GM12891 (cell line): ENCODE measurements around the gene SWSAP1.
"Not testable (repeated sequence)": the region's sequence is repeated elsewhere in the genome, so short reads cannot be mapped to it uniquely, and the experiment has no call there.

Source experiments
- DNase-seq: peaks from one replicate; pipeline ENCODE4 v3.0.0; 2011; ENCODE audit warnings: low spot score; ENCODE audit not compliant: insufficient read length
- FAIRE-seq: peaks from 2 replicates; lab custom pipeline; 2011; peaks lifted over from hg19 to GRCh38; lab: Jason Lieb, UNC
- PAX5 ChIP-seq: IDR thresholded peaks from 2 replicates; pipeline ENCODE4 v1.6.1; 2011; ENCODE audit warnings: low read length, moderate library complexity, mild to moderate bottlenecking; ENCODE audit not compliant: insufficient read depth, severe bottlenecking
- POLR2A ChIP-seq: IDR thresholded peaks from 2 replicates; pipeline ENCODE4 v1.6.1; 2011; ENCODE audit warnings: low read depth, low read length, control low read depth
- POLR2AphosphoS5 ChIP-seq: IDR thresholded peaks from 2 replicates; pipeline ENCODE4 v1.6.1; 2011; ENCODE audit warnings: low read depth, low read length, control low read depth
- POU2F2 ChIP-seq: IDR thresholded peaks from 2 replicates; pipeline ENCODE4 v1.6.1; 2011; ENCODE audit warnings: low read depth, mild to moderate bottlenecking, control low read depth, low read length, moderate library complexity
- SPI1 ChIP-seq: IDR thresholded peaks from 2 replicates; pipeline ENCODE4 v1.6.1; 2011; ENCODE audit warnings: low read depth, low read length, control low read depth
- TAF1 ChIP-seq: IDR thresholded peaks from 2 replicates; pipeline ENCODE4 v1.6.1; 2011; ENCODE audit warnings: low read depth, low read length, control low read depth

SWSAP1 gene

DNA sequence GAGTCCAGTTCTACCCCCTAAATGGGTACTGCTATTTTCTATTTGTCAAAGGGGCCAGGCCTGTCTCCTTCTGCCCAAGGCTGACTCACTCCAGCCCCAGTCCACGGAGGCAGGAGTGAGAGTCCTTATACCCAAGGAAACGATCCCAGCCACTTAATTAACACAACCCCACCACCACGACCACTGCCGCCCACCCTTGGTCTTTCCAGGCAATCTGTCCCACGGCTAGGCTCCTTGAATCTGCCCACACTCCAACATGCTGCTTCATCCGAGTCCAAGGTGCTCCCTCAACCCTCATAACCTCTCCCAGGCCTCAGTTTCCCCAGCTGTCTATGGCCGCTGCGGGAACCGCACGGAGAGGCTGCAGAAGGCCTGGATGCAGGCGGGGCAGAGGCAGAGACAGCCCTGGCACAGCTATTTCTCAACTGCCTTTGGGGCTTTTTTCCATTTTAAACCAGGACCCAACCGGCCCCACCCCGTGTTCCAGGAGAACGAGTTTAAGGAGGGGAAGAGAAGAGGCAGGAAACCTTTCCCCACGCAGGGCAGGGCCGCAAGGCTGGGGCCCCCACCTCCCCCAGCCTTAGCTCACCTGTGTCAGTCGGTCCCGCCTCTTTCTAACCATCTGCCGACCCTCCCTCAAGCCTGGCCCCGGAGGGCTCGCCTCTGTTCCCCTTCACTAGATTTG is 35.8 kb upstream of the SWSAP1 start:
- no peak for FAIRE-seq
- no peak for TF ChIP-seq POLR2A
- TF ChIP-seq PAX5 = no peak
- no peak for TF ChIP-seq SPI1
- no peak for TF ChIP-seq POU2F2
- TF ChIP-seq TAF1 = no peak
- TF ChIP-seq POLR2AphosphoS5 = no peak
- DNase-seq = no peak

DNA sequence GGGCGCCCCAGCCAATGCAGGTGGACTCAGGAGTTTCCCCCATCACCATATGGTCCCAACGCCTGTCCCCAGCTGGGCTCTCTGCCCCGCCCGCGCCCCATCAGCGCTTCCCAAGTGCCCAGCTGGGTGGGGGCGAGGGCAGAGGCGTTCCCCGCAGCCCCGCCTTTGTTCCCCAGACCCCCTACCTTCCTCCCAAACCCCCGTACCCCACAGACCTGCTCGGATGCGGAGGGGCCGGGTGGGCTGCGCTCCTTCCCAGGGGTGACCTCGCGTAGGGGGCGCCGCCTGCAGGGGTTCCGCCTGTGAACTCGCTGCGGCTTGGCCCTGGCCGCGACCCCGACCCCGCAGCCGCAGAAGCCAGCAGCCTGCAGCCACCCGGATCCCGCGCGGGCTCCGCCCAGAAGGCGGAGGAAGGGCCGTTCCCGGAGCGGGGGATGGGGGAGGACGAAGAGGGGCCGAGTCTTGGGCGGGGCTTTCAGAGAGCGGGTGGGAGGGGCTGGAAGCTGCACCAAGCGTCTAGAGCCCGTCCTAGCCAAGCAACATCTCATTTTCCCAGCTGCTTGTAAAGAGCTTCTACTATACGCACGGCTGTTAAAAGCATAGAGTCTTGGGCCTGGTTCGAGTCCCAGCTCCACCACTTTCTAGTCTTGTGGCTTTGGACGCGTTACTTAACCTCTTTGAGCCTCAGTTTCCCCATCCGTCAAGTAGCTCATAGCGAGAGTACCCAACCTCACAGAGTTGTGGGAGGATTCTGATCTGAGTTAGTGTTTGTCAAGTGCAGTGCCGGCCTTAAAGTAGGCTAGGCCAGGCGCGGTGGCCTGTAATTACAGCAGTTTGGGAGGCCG is 35.0 kb upstream of the SWSAP1 start, which contains the start of gene RAB3D:
Gene RAB3D, minus strand, starts transcription at position 404 of the 845 bp plus-strand sequence. CDS start 2,258 bp downstream, outside the sequence.
- peak; percentile 94 for FAIRE-seq
- TF ChIP-seq POLR2A (no peak), POLR2AphosphoS5 (no peak), TAF1 (no peak), PAX5 (no peak)

GRCh38 chr19:11340099-11340467 is 34.4 kb upstream of the SWSAP1 start:
- FAIRE-seq, DNase-seq: not testable (repeated sequence)

More for the DNA sequence above, 35.0 kb upstream of the SWSAP1 start, which contains the start of gene RAB3D:
- DNase-seq = peak; percentile 96

DNA sequence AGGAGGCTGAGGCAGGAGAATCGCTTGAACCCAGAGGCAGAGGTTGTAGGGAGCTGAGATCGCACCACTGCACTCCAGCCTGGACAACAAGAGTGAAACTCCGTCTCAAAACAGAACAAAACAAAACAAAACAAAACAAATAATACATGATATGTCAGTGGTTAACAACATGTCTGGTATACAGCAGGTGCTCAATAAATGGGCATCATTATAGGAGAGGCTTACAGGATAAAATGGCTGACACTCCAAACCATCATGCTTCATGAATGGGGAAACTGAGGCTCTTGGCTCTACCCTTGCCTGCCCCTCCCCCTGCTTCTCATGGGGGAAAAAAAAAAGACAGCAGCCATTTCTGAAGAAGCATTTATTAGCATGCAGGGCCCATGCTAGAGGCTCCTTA is 32.0 kb upstream of the SWSAP1 start:
- no peak for DNase-seq
- TF ChIP-seq TAF1 = no peak
- TF ChIP-seq SPI1 = no peak
- TF ChIP-seq POLR2A = no peak
- no peak for TF ChIP-seq PAX5
- TF ChIP-seq POLR2AphosphoS5 = no peak
- no peak for TF ChIP-seq POU2F2
- FAIRE-seq = no peak

GRCh38 chr19:11345122-11345803 is 29.2 kb upstream of the SWSAP1 start:
- no peak for TF ChIP-seq POLR2AphosphoS5
- TF ChIP-seq SPI1 = no peak
- no peak for TF ChIP-seq POLR2A
- no peak for TF ChIP-seq POU2F2
- TF ChIP-seq PAX5 = no peak
- TF ChIP-seq TAF1 = no peak
- peak; percentile 72 for FAIRE-seq
- no peak for DNase-seq

DNA sequence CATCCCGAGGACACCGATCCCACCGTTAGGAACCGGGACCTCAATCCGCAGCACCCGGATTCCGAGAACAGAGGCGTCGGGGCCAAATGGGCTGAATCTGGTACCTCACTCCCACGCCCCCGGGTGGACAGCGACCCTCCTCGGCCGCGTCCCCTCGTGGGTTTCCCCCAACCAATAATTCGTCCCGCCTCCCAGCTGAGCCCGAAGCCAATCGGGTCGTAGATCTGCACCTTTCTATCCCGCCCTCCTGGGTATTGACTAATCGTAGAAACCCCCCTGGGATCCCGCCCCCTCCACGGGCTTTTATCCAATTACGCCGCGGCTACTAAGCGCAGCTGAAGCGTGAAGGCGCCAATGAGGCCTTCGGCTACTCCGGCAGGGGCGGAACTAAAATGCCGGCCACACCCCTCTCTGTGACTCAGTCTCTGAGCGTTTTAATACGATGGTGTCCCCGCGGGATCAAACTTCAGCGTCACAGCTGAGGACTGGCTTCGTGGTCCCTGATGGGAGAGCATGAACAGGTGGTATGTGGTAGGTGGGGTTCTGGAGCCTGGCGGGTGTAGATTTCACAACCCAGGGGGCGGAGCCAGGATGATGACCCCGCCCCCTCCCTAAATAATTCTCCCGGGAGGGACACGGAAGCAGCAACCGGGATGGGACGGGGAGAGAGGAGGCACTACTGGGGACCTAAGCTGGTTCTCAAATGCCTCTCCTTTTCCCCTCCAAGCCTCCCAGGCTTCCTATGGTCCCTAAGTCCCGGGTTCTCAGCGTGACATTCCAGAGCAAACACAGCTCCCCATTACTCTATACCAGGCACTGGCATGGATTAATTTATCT is 28.1 kb upstream of the SWSAP1 start, which contains the start of the genes CCDC159 and TMEM205:
Gene CCDC159, plus strand, starts transcription at position 416 of the 837 bp plus-strand sequence. Its CDS starts 88 bp downstream, at position 504.
Gene TMEM205, minus strand, starts transcription at position 165 of the 837 bp plus-strand sequence. CDS start 649 bp downstream, outside the sequence.
- FAIRE-seq = peak; percentile 97
- TF ChIP-seq POU2F2 (peak; percentile 17; the same call in 1 of the 2 replicates), POLR2AphosphoS5 (peak; percentile 54; the same call in 1 of the 2 replicates), TAF1 (no peak), SPI1 (peak; percentile 34), PAX5 (peak; percentile 89), POLR2A (peak; percentile 49; the same call in 1 of the 2 replicates)
- peak; percentile 93 for DNase-seq

DNA sequence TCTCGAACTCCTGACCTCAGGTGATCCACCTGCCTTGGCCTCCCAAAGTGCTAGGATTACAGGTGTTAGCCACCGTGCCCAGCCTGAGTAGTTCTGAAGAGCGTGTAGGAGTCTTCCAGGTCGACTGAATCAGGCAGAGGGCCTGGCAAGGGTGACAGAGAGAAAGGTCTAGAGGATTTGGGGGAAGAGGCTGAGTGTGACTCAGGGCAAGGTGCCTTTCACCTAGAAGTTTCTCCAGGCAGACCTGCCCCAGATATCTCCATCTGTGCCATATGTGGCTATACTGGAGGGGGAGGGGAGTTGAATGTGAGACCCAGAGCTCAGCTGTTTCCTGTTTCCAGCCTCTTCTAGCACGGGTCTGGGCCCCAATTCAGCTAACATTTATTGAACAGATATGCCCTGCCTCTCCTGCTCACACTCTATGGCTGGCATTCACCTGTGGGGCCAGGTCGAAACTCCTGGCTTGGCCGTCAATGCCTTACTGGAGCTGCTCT is 26.9 kb upstream of the SWSAP1 start:
- no peak for TF ChIP-seq TAF1
- TF ChIP-seq PAX5 = no peak
- TF ChIP-seq POLR2AphosphoS5 = no peak
- TF ChIP-seq POLR2A = no peak
- no peak for TF ChIP-seq SPI1
- no peak for TF ChIP-seq POU2F2
- FAIRE-seq (no peak), DNase-seq (no peak)

DNA sequence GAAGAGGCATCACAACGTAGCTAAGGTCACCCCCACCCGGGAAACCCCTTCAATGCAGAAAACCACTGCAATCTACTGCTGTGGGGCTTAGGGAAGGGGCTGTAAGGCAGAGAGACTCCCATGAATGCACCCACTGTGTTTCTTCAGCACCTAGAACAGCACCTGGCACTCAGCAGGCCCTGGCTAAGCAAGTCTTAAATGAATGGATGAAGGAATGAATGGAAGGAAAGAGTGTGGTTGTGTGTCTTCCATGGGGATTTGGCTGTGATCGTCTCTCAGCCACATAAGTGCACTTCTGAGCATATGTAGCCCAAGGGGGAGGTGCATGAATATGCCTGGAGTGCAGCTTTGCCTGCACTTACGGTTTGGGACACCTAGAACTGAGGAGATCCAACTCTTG is 25.3 kb upstream of the SWSAP1 start:
- no peak for FAIRE-seq
- DNase-seq = no peak

DNA sequence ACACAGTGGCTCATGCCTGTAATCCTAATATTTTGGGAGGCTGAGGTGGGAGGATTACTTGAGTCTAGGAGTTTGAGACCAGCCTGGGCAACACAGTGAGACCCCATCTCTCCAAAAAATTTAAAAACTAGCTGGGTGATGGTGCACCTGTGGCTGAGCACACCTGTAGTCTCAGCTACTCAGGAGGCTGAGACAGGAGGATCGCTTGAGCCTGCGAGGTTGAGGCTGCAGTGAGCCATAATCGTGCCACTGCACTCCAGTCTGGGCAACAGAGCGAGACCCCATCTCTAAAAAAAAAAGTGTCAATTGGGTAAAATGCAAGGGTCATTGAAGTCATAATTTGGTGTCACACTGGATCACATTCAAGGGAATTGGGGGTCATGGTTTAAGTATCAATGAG is 20.4 kb upstream of the SWSAP1 start:
- not testable (repeated sequence) for FAIRE-seq, DNase-seq

More for the DNA sequence above, 25.3 kb upstream of the SWSAP1 start:
- TF ChIP-seq SPI1 = no peak
- no peak for TF ChIP-seq POU2F2
- no peak for TF ChIP-seq PAX5
- no peak for TF ChIP-seq POLR2A
- TF ChIP-seq TAF1 = no peak
